Hepatocyte (in vitro differentiated cells): ENCODE results near the gene PLCXD3. TPM values are rescaled to one million over a fixed set of nuclear protein-coding genes. Genes with fewer than 3 reads are reported as not detected.

Experiments
- DNase-seq: peaks from one replicate; pipeline ENCODE4 v3.0.0-alpha.2; 2016; ENCODE audit warnings: low spot score
- H2AFZ ChIP-seq: fragments of 200-600 bp; sonication (generic); 2 replicates; pipeline ENCODE4 v1.6.0; 2016; ENCODE audit warnings: antibody characterized with exemption, mild to moderate bottlenecking
- H3K27ac ChIP-seq: fragments of 200-600 bp; sonication (generic); 2 replicates; pipeline ENCODE4 v1.5.1; 2016; ENCODE audit warnings: mild to moderate bottlenecking
- H3K27me3 ChIP-seq: fragments of 200-600 bp; sonication (generic); 2 replicates; pipeline ENCODE4 v1.6.1; 2016
- H3K36me3 ChIP-seq: fragments of 200-600 bp; sonication (generic); replicated peaks from 2 replicates; pipeline ENCODE4 v1.5.1; 2016; ENCODE audit warnings: low read depth; ENCODE audit not compliant: insufficient read depth
- H3K4me1 ChIP-seq: fragments of 200-600 bp; sonication (generic); 2 replicates; pipeline ENCODE4 v1.5.1; 2016; ENCODE audit warnings: mild to moderate bottlenecking, moderate library complexity; ENCODE audit not compliant: insufficient read depth
- H3K4me2 ChIP-seq: fragments of 200-600 bp; sonication (generic); 2 replicates; pipeline ENCODE4 v1.6.0; 2016
- H3K4me3 ChIP-seq: fragments of 200-600 bp; sonication (generic); 2 replicates; pipeline ENCODE4 v1.5.1; 2016; ENCODE audit warnings: mild to moderate bottlenecking
- H3K79me2 ChIP-seq: fragments of 200-600 bp; sonication (generic); 2 replicates; pipeline ENCODE4 v1.6.0; 2017; ENCODE audit warnings: mild to moderate bottlenecking
- H3K9me2 ChIP-seq: fragments of 200-600 bp; sonication (generic); replicated peaks from 2 replicates; pipeline ENCODE4 v1.6.0; 2017; ENCODE audit warnings: mild to moderate bottlenecking; ENCODE audit not compliant: insufficient read depth
- H3K9me3 ChIP-seq: fragments of 200-600 bp; sonication (generic); 2 replicates; pipeline ENCODE4 v1.5.1; 2016; ENCODE audit warnings: low read depth, mild to moderate bottlenecking
- H4K20me1 ChIP-seq: fragments of 200-600 bp; sonication (generic); 2 replicates; pipeline ENCODE4 v1.6.0; 2016; ENCODE audit warnings: mild to moderate bottlenecking; ENCODE audit not compliant: insufficient read depth, poor library complexity, severe bottlenecking
- EZH2 ChIP-seq: fragments of 200-600 bp; sonication (generic); IDR thresholded peaks from 2 replicates; pipeline ENCODE4 v1.6.1; 2016; ENCODE audit warnings: antibody characterized with exemption, mild to moderate bottlenecking, borderline replicate concordance
- EZH2phosphoT487 ChIP-seq: fragments of 200-600 bp; sonication (generic); IDR thresholded peaks from one replicate; pipeline ENCODE4 v1.6.1; 2018; ENCODE audit warnings: antibody characterized with exemption, mild to moderate bottlenecking, low read depth, moderate library complexity; ENCODE audit not compliant: unreplicated experiment, severe bottlenecking
- WGBS: methylation state at CpG from one replicate; pipeline ENCODE4 v1.1.6; 2016; ENCODE audit warnings: low lambda C conversion rate; ENCODE audit errors: missing lambda C conversion rate; 5-methylcytosine and 5-hydroxymethylcytosine counted together
- polyA plus RNA-seq: library from polyadenylated mRNA; unstranded; fragments of >200 nt; fragmentation: Nextera tagmentation; extraction: Ambion mirVana; gene quantifications from 2 replicates; pipeline ENCODE4 v1.2.1, GENCODE V29; 2016
- total RNA-seq: library from RNA; depleted of rRNA; stranded (reverse); fragments of >200 nt; gene quantifications from 2 replicates; pipeline ENCODE4 v1.2.3, GENCODE V29; 2014
- TF ChIP-seq, protein P1 (sequence below): fragments of 200-600 bp; sonication (generic); IDR thresholded peaks from 2 replicates; pipeline ENCODE4 v1.5.1; 2016; ENCODE audit warnings: antibody characterized with exemption, mild to moderate bottlenecking; ENCODE audit not compliant: poor library complexity

The PLCXD3 gene
- total and polyA plus RNA-seq, 2 experiments from 2014 or later = 0.47 to 2.2 TPM

DNA sequence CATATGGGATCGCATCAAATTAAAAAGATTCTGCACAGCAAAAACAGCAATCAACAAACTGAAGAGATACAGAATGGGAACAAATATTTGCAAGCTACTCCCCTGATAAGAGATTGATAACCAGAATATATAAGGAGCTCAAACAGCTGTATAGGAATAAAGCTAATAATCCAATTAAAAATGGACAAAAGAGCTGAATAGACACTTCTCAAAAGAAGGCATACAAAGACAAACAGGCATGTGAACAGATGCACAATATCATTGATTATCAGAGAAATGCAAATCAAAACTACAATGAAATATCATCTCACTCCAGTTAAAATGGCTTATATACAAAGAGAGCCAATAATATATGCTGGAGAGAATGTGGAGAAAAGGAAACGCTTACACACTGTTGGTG is 110.6 kb downstream of the PLCXD3 start:
- H3K9me2 ChIP-seq = no peaks in the 10 kb centered on the region
- H3K4me1 ChIP-seq = no peaks in the 10 kb centered on the region
- no peaks in the 10 kb centered on the region for H4K20me1 ChIP-seq
- H3K36me3 ChIP-seq = no peaks in the 10 kb centered on the region
- H2AFZ ChIP-seq = no peak overlapping the region
- no peak overlapping the region for H3K4me2 ChIP-seq
- TF ChIP-seq, protein P1, sequence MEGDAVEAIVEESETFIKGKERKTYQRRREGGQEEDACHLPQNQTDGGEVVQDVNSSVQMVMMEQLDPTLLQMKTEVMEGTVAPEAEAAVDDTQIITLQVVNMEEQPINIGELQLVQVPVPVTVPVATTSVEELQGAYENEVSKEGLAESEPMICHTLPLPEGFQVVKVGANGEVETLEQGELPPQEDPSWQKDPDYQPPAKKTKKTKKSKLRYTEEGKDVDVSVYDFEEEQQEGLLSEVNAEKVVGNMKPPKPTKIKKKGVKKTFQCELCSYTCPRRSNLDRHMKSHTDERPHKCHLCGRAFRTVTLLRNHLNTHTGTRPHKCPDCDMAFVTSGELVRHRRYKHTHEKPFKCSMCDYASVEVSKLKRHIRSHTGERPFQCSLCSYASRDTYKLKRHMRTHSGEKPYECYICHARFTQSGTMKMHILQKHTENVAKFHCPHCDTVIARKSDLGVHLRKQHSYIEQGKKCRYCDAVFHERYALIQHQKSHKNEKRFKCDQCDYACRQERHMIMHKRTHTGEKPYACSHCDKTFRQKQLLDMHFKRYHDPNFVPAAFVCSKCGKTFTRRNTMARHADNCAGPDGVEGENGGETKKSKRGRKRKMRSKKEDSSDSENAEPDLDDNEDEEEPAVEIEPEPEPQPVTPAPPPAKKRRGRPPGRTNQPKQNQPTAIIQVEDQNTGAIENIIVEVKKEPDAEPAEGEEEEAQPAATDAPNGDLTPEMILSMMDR = no peak
- H3K4me3 ChIP-seq = no peak overlapping the region
- no peak overlapping the region for H3K27ac ChIP-seq
- no peaks in the 10 kb centered on the region for H3K79me2 ChIP-seq
- no peak for DNase-seq
- 87% methylated on average over 2 of the region's 2 CpGs for WGBS
- H3K9me3 ChIP-seq = peaks cover 8% of the 10 kb centered on the region
- no peaks in the 10 kb centered on the region for H3K27me3 ChIP-seq

- no peaks in the 10 kb centered on the region for H3K4me1 ChIP-seq
- H3K4me3 ChIP-seq = no peak overlapping the region
- no peaks in the 10 kb centered on the region for H3K9me3 ChIP-seq
- no peaks in the 10 kb centered on the region for H3K27me3 ChIP-seq
- no peaks in the 10 kb centered on the region for H3K36me3 ChIP-seq
- H3K4me2 ChIP-seq = no peak overlapping the region
- H4K20me1 ChIP-seq = no peaks in the 10 kb centered on the region
- DNase-seq = no peak
- no peaks in the 10 kb centered on the region for H3K9me2 ChIP-seq
- TF ChIP-seq EZH2 = no peak
- TF ChIP-seq, protein P1 = no peak
- TF ChIP-seq EZH2phosphoT487 = no peak
- H3K79me2 ChIP-seq = no peaks in the 10 kb centered on the region
- 93% methylated on average over 1 of the region's 1 CpG for WGBS
- no peak overlapping the region for H3K27ac ChIP-seq
- no peak overlapping the region for H2AFZ ChIP-seq
Measured at GRCh38 chr5:41392016-41392415, 118.4 kb downstream of the PLCXD3 start.

- no peak overlapping the region for H3K4me3 ChIP-seq
- H3K27ac ChIP-seq = no peak overlapping the region
- no peaks in the 10 kb centered on the region for H4K20me1 ChIP-seq
- no peak overlapping the region for H2AFZ ChIP-seq
- H3K4me2 ChIP-seq = no peak overlapping the region
- H3K9me3 ChIP-seq = no peaks in the 10 kb centered on the region
- WGBS = 95% methylated on average over 2 of the region's 2 CpGs
- no peaks in the 10 kb centered on the region for H3K36me3 ChIP-seq
- DNase-seq = no peak
- TF ChIP-seq, protein P1 = no peak
- no peak for TF ChIP-seq EZH2phosphoT487
- no peaks in the 10 kb centered on the region for H3K27me3 ChIP-seq
- H3K9me2 ChIP-seq = no peaks in the 10 kb centered on the region
- no peaks in the 10 kb centered on the region for H3K79me2 ChIP-seq
- no peaks in the 10 kb centered on the region for H3K4me1 ChIP-seq
Measured at GRCh38 chr5:41374631-41375030, 135.8 kb downstream of the PLCXD3 start.

DNA sequence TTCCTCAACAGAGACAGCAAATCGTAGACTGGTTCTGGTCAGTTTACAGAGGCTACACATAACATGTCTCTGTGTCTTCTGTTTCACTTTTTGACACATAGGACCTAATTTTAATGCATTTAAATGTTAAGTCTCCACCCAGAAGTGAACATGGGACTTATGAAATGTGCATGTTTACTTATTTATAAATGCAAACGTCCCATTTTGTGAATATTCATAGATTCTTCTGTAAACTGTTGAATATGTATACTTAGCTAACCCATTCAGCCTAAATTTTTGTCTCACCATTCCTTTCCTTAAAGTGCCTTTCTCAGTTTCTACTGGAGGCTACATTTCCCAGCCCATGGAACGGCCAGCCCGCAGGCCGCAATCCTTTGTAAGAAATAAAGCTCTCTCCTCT is 137.2 kb downstream of the PLCXD3 start:
- H4K20me1 ChIP-seq = no peaks in the 10 kb centered on the region
- no peak for DNase-seq
- H3K4me2 ChIP-seq = no peak overlapping the region
- no peaks in the 10 kb centered on the region for H3K4me1 ChIP-seq
- H3K27me3 ChIP-seq = no peaks in the 10 kb centered on the region
- WGBS = 91% methylated on average over 5 of the region's 5 CpGs
- TF ChIP-seq, protein P1 = no peak
- TF ChIP-seq EZH2phosphoT487 (no peak), EZH2 (no peak)
- H3K4me3 ChIP-seq = no peak overlapping the region
- no peaks in the 10 kb centered on the region for H3K36me3 ChIP-seq
- no peaks in the 10 kb centered on the region for H3K9me3 ChIP-seq
- no peaks in the 10 kb centered on the region for H3K9me2 ChIP-seq
- H3K79me2 ChIP-seq = no peaks in the 10 kb centered on the region
- H3K27ac ChIP-seq = no peak overlapping the region
- no peak overlapping the region for H2AFZ ChIP-seq
